K562 (cell line): ENCODE measurements around the gene ARFRP1. TPM values are rescaled to one million over a fixed set of nuclear protein-coding genes. Genes with fewer than 3 reads are reported as not detected.
A peak's percentile ranks its signal among the peaks of the same experiment; 100 is the strongest.

Experiments
- ELF2 ChIP-seq: fragments of 250-450 bp; sonication (Bioruptor Pico); IDR thresholded peaks from 2 replicates; pipeline ENCODE4 v1.5.0; 2021; ENCODE audit warnings: mild to moderate bottlenecking
- ERF ChIP-seq: fragments of 450-650 bp; formaldehyde crosslinking; IDR thresholded peaks from 2 replicates; pipeline ENCODE4 v1.4.0; 2020; ENCODE audit warnings: mild to moderate bottlenecking, mixed read lengths
- HNRNPH1 ChIP-seq: fragments of 200-400 bp; formaldehyde crosslinking; optimal IDR thresholded peaks from 2 replicates; pipeline ENCODE3; 2017; ENCODE audit warnings: low read depth, mild to moderate bottlenecking, low read length, moderate library complexity
- NFE2L1 ChIP-seq: fragments of 450-650 bp; IDR thresholded peaks from 2 replicates; pipeline ENCODE4 v1.6.1; 2016; ENCODE audit warnings: missing genetic modification characterization, low read depth, mild to moderate bottlenecking, missing compliant biosample characterization, moderate library complexity, borderline replicate concordance
- NRF1 ChIP-seq, 2 experiments: fragments of 450-650 bp; IDR thresholded peaks in 1 of 2; conservative IDR thresholded peaks in 1 of 2; 2 replicates each; pipeline ENCODE4 v1.6.1; 2014; ENCODE audit warnings: mild to moderate bottlenecking in 2 of 2
- RCOR1 ChIP-seq, 2 experiments: IDR thresholded peaks; 2 replicates each; pipeline ENCODE4 v1.6.1; 2012; ENCODE audit warnings: low read depth in 2 of 2, low read length in 2 of 2, borderline replicate concordance in 1 of 2, improper control_type of control experiment in 1 of 2
- SAFB ChIP-seq: fragments of 200-400 bp; formaldehyde crosslinking; IDR thresholded peaks from 2 replicates; pipeline ENCODE4 v1.6.1; 2017; ENCODE audit warnings: low read depth, low read length, borderline replicate concordance
- SMAD3 ChIP-seq: fragments of 450-650 bp; formaldehyde crosslinking; conservative IDR thresholded peaks from 2 replicates; pipeline ENCODE4 v1.4.0; 2020; ENCODE audit warnings: mild to moderate bottlenecking
- ZNF212 ChIP-seq: fragments of 450-650 bp; formaldehyde crosslinking; IDR thresholded peaks from 2 replicates; pipeline ENCODE4 v1.4.0; 2020; ENCODE audit warnings: mild to moderate bottlenecking
- polyA plus RNA-seq, 8 experiments: library from polyadenylated mRNA; depleted of rRNA in 4 of 8; stranded (reverse) in 5 of 8; unstranded in 3 of 8; fragments of >200 nt; fragmentation: Nextera tagmentation in 2 of 8; fragmentation: Illumina TruSeq in 1 of 8; extraction: Ambion mirVana in 2 of 8; extraction: Trizol in 1 of 8; gene quantifications; 2 replicates each; pipeline versions ENCODE4 v1.2.1 to v1.2.3, GENCODE V29; 2011 to 2014; ENCODE audit warnings: inconsistent platforms in 1 of 8, missing spikeins in 1 of 8
- total RNA-seq, 7 experiments: library from RNA; depleted of rRNA in 6 of 7; stranded (reverse); fragments of >200 nt in 6 of 7; fragmentation: Illumina TruSeq in 2 of 7; extraction: Trizol in 2 of 7; gene quantifications; 2 replicates each; pipeline versions ENCODE4 v1.2.1 to v1.2.3, GENCODE V29; 2011 to 2021; ENCODE audit warnings: low replicate concordance in 1 of 7
- TF ChIP-seq, protein P1 (sequence below): fragments of 250-450 bp; sonication (Bioruptor Pico); IDR thresholded peaks from 2 replicates; pipeline ENCODE4 v1.8.0; 2022; ENCODE audit warnings: inconsistent platforms, mild to moderate bottlenecking, moderate library complexity, borderline replicate concordance
- TF ChIP-seq, protein P2 (sequence below): sonication (generic); formaldehyde crosslinking; IDR thresholded peaks from 2 replicates; pipeline ENCODE4 v1.8.0; 2023; ENCODE audit warnings: mild to moderate bottlenecking, missing genetic modification reagents

ARFRP1 gene
- total and polyA plus RNA-seq, 9 of the 15 experiments (the other 6 are each of a cell fraction or from before 2014, with no cell fraction given) = 2.2 to 78.9 (median 37.3) TPM

DNA sequence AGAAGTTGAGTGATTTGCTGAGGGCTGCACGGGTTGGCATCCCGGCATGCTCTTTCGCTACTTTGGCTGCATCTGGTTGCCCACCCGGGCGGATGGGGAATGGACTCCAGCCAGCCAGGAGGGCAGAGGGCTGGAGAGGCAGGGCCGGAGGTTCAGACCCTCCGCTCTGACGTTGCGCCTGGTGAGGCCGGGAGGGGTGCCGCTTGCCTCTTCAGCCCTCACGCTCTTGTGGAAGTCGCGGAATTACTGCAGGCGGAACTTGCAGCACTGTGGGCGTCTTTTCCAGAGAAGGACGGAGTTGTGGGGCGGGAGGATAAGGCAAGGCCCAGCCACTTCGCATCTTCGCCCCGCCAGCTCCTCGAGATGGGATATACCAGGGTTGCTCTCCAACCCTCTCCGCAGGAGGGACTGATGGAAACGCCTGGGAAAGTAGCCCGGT is 49.0 kb downstream of the ARFRP1 start (continued):
- TF ChIP-seq, protein P1, sequence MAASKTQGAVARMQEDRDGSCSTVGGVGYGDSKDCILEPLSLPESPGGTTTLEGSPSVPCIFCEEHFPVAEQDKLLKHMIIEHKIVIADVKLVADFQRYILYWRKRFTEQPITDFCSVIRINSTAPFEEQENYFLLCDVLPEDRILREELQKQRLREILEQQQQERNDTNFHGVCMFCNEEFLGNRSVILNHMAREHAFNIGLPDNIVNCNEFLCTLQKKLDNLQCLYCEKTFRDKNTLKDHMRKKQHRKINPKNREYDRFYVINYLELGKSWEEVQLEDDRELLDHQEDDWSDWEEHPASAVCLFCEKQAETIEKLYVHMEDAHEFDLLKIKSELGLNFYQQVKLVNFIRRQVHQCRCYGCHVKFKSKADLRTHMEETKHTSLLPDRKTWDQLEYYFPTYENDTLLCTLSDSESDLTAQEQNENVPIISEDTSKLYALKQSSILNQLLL = no peak
- TF ChIP-seq, protein P2, sequence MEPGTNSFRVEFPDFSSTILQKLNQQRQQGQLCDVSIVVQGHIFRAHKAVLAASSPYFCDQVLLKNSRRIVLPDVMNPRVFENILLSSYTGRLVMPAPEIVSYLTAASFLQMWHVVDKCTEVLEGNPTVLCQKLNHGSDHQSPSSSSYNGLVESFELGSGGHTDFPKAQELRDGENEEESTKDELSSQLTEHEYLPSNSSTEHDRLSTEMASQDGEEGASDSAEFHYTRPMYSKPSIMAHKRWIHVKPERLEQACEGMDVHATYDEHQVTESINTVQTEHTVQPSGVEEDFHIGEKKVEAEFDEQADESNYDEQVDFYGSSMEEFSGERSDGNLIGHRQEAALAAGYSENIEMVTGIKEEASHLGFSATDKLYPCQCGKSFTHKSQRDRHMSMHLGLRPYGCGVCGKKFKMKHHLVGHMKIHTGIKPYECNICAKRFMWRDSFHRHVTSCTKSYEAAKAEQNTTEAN (CRISPR knock-in tag) = no peak
- TF ChIP-seq NFE2L1 (tag) = no peak
- no peak for TF ChIP-seq SAFB
- no peak for TF ChIP-seq ERF (CRISPR knock-in tag)
- no peak for TF ChIP-seq HNRNPH1
- TF ChIP-seq ZNF212 (CRISPR knock-in tag) = no peak
- TF ChIP-seq RCOR1 (IDR thresholded peaks at IDR 0.05; ENCODE audit: borderline replicate concordance in 1 of 2, low read depth in 2 of 2, low read length in 2 of 2) = 0 out of 4 replicates have a peak, but pooled peaks of 1 of the 2 experiments have one; percentile 4
- TF ChIP-seq ELF2 (CRISPR knock-in tag) = 0 out of 2 replicates have a peak, but pooled peaks have one; percentile 17
- no peak for TF ChIP-seq SMAD3 (CRISPR knock-in tag)
- TF ChIP-seq NRF1 (conservative IDR thresholded peaks at IDR 0.05 in 1 of 2, IDR thresholded peaks at IDR 0.05 in 1 of 2) = peak; percentile 31 to 39; a peak in 2 of 4 replicates
